ENCODE results near the gene MGAT5B.

GRCh38 chr17:76903631-76904030 lies 35.4 kb downstream of the MGAT5B start:
- TF ChIP-seq POLR2A (IDR thresholded peaks at IDR 0.05; ENCODE audit: low read depth, low read length) (no peak), TAF1 (IDR thresholded peaks at IDR 0.05; ENCODE audit: borderline replicate concordance, low read depth, low read length) (no peak), POLR2AphosphoS5 (IDR thresholded peaks at IDR 0.05; ENCODE audit: low read depth, low read length) (no peak)

Data from GM12892 (cell line).